RWPE2 (cell line): Measurements from ENCODE around the gene CERS6.

Experiments used
- ATAC-seq: fragments of 200-7000 bp; cut with Tn5 transposase; 3 replicates; pipeline ENCODE4 v1.9.1; 2021; ENCODE audit warnings: low read depth
- DNase-seq: peaks from one replicate; pipeline ENCODE4 v3.0.0-alpha.2; 2020; ENCODE audit warnings: low spot score
- H3K27ac ChIP-seq: fragments of 450-650 bp; 2 replicates; pipeline ENCODE4 v1.5.1; 2017; ENCODE audit warnings: mild to moderate bottlenecking; ENCODE audit not compliant: poor library complexity, severe bottlenecking
- H3K27me3 ChIP-seq: fragments of 250-450 bp; sonication (Bioruptor Pico); 2 replicates; pipeline ENCODE4 v1.5.1; 2021; ENCODE audit warnings: mild to moderate bottlenecking, moderate library complexity; ENCODE audit not compliant: insufficient read depth, poor library complexity, severe bottlenecking
- H3K36me3 ChIP-seq: fragments of 250-450 bp; sonication (Bioruptor Pico); 2 replicates; pipeline ENCODE4 v1.5.1; 2020; ENCODE audit warnings: low read depth, mild to moderate bottlenecking, moderate library complexity
- H3K4me1 ChIP-seq: fragments of 250-450 bp; sonication (Bioruptor Pico); 2 replicates; pipeline ENCODE4 v1.5.1; 2021; ENCODE audit warnings: mild to moderate bottlenecking, moderate library complexity; ENCODE audit not compliant: insufficient read depth, poor library complexity, severe bottlenecking
- H3K4me3 ChIP-seq: fragments of 250-450 bp; sonication (Bioruptor Pico); 2 replicates; pipeline ENCODE4 v1.5.1; 2021; ENCODE audit warnings: mild to moderate bottlenecking, moderate library complexity; ENCODE audit not compliant: severe bottlenecking
- H3K9me3 ChIP-seq: fragments of 250-450 bp; sonication (Bioruptor Pico); 2 replicates; pipeline ENCODE4 v1.5.1; 2021; ENCODE audit warnings: mild to moderate bottlenecking, moderate library complexity; ENCODE audit not compliant: severe bottlenecking
- CTCF ChIP-seq: fragments of 450-650 bp; IDR thresholded peaks from one replicate; pipeline ENCODE4 v1.5.1; 2017; ENCODE audit warnings: mild to moderate bottlenecking, moderate library complexity; ENCODE audit not compliant: poor library complexity, severe bottlenecking

CERS6 gene

GRCh38 chr2:168480825-168481585, 24.9 kb downstream of the CERS6 start:
- TF ChIP-seq CTCF: no peak
- ATAC-seq: no peak
- H3K4me1 ChIP-seq: peaks cover 2% of the 10 kb centered on the region

GRCh38 chr2:168482269-168482668, 26.2 kb downstream of the CERS6 start:
- DNase-seq (no peak), ATAC-seq (no peak)
- Histone ChIP-seq H3K9me3 (no peaks in the 10 kb centered on the region), H3K36me3 (no peaks in the 10 kb centered on the region), H3K27ac (no peak overlapping the region), H3K27me3 (no peaks in the 10 kb centered on the region), H3K4me1 (peaks cover 2% of the 10 kb centered on the region), H3K4me3 (no peak overlapping the region)
- no peak for TF ChIP-seq CTCF

More at GRCh38 chr2:168480825-168481585, 24.9 kb downstream of the CERS6 start:
- Histone ChIP-seq H3K27me3 (no peaks in the 10 kb centered on the region), H3K9me3 (no peaks in the 10 kb centered on the region), H3K27ac (no peak overlapping the region), H3K36me3 (no peaks in the 10 kb centered on the region), H3K4me3 (no peak overlapping the region)
- DNase-seq: no peak

GRCh38 chr2:168482952-168483831, 27.1 kb downstream of the CERS6 start:
- H3K4me3 ChIP-seq: no peak overlapping the region
- ATAC-seq: no peak
- no peaks in the 10 kb centered on the region for H3K9me3 ChIP-seq
- H3K27ac ChIP-seq: no peak overlapping the region
- no peaks in the 10 kb centered on the region for H3K36me3 ChIP-seq
- no peak for TF ChIP-seq CTCF
- H3K27me3 ChIP-seq: no peaks in the 10 kb centered on the region
- DNase-seq: no peak
- H3K4me1 ChIP-seq: peaks cover 2% of the 10 kb centered on the region

GRCh38 chr2:168486477-168486876, 30.4 kb downstream of the CERS6 start:
- Histone ChIP-seq H3K27ac (no peak overlapping the region), H3K4me3 (no peak overlapping the region), H3K36me3 (no peaks in the 10 kb centered on the region), H3K27me3 (no peaks in the 10 kb centered on the region), H3K4me1 (peaks cover 18% of the 10 kb centered on the region), H3K9me3 (no peaks in the 10 kb centered on the region)
- no peak for ATAC-seq
- no peak for TF ChIP-seq CTCF
- DNase-seq: no peak
